Skin epidermis (tissue), 12 donors: ENCODE results near the gene PTPN23.
A peak's percentile ranks its signal among the peaks of the same experiment; 100 is the strongest.

Source experiments
- H3K27ac ChIP-seq, 21 experiments: fragments of 200-600 bp; sonication (generic) in 11 of 21; one replicate each; pipeline ENCODE4 v1.5.0; 2020; ENCODE audit warnings: mild to moderate bottlenecking in 3 of 21, inconsistent platforms in 2 of 21, moderate library complexity in 2 of 21
- H3K4me3 ChIP-seq, 7 experiments: fragments of 200-600 bp; sonication (generic) in 2 of 7; one replicate each; pipeline ENCODE4 v1.5.0; 2020; ENCODE audit warnings: inconsistent platforms in 2 of 7, mild to moderate bottlenecking in 2 of 7, moderate library complexity in 1 of 7

PTPN23 gene

DNA sequence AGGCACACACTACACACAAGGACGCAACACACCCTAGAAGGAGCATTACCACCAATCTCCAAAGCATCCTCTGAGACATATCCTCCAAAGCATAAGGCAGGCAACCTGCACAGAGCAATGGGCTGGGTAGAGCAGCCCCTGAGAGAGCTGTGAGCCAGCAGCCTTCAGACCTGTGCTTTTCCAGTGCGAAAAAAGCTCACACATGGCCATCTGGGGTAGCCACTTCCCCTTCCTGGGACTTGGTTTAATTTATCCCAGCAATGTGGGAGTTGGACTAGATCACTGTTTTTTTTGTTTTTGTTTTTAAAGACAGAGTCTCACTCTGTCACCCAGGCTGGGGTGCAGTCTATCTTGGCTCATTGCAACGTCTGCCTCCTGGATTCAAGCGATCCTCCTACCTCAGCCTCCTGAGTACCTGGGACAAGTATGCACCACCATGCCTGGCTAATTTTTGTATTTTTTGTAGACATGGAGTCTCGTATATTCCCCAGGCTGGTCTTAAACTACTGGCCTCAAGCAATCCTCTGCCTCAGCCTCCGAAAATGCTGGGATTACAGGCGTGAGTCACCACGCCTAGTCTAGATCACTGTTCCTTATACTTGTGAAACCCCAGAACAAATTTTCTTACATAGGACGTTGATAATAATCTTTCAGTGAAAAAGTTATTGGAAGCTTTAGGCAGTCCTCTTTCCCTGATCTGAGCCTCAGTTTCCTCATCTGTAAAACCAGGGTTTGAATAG, 18.9 kb downstream of the PTPN23 start:
- no peak overlapping the region for H3K27ac ChIP-seq

DNA sequence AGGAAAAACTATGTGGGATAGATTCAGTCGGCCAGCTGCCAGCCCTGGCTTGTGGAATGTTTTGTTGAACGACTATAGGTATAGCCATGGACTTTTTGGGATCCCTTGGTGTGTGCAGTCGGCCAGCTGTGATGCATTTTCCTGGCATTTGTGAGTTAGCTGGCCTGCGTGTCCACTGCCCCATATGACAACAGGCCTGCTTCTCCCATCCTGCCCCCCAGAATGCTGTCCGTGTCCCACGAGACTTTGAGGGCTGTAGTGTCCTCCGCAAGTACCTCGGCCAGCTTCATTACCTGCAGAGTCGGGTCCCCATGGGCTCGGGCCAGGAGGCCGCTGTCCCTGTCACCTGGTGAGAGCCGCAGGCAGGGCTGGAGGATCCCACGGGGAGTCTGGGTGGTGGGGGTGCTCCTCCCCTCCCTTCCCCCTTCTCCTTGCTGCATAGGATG, 23.6 kb downstream of the PTPN23 start:
- Histone ChIP-seq H3K27ac (peak overlapping the region in 12 of 21 experiments; percentile 1 to 73 (median 52)), H3K4me3 (no peak overlapping the region)

More for the DNA sequence above, 18.9 kb downstream of the PTPN23 start:
- no peak overlapping the region for H3K4me3 ChIP-seq

DNA sequence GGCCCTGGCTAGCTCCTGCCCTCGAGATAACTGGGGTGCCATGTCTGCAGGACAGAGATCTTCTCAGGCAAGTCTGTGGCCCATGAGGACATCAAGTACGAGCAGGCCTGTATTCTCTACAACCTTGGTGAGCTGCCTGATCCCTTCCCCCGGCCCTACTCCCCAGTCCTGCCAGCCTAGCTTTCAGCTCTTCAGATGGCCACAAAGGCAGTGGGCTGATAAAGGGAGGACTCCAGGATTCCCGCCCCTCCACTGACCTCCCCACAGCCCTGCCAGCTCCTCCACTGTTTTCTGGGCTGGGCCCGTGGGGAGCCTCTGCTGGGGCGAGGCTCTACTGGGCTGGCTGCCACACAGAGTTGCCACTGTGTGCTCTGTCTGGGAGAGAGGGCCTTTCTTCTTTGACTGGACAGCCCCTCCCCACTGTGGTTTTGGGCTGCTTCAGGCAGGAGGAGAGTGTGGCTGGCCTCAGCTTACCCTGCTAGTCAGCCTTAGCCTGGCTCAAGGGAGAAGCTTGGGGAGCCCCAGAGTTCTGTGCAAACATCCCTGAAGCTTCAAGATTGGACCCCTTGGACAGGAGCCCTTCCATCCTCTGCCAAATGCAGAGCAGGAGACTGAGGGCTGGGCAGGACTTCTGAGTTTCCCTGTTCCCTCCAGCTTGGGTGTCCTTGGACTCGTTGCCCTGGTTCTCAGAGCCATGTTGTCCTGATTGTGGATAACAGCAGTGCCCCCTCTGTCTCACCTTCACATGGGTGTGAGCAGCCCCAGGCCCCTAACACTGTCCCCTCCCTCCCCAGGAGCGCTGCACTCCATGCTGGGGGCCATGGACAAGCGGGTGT, 24.4 kb downstream of the PTPN23 start:
- no peak overlapping the region for H3K4me3 ChIP-seq
- peak overlapping the region in 14 of 21 experiments; percentile 1 to 73 (median 36) for H3K27ac ChIP-seq

DNA sequence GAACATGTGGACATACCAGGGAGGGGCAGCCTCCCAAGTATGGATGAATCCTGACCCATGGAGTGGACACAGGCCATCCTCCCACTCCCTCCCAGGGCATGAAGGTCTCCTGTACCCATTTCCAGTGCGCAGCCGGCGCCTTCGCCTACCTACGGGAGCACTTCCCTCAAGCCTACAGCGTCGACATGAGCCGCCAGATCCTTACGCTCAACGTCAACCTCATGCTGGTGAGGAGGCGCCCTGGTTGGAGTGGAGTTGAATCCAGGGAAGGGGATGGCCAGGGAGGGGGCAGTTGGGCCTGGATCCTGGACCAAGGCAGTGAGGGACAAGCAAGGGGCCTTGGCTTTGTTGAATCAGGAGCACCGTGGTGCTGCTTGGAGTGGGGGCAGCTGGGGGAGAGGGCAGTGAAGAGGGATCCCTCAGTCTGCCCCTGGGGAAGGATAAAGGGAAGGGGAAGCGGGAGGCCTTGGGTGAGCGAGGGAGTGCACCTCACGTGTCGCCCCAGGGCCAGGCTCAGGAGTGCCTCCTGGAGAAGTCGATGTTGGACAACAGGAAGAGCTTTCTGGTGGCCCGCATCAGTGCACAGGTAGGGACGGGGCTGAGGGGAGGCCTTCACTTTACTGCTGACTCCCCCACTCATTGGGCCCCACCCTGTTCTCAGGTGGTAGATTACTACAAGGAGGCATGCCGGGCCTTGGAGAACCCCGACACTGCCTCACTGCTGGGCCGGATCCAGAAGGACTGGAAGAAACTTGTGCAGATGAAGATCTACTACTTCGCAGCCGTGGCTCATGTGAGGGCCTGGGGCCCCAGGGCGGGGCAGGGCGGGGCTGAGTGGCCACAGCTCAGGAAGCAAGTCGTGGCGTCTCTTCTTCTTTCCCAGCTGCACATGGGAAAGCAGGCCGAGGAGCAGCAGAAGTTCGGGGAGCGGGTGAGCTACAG, 25.3 kb downstream of the PTPN23 start:
- no peak overlapping the region for H3K4me3 ChIP-seq
- peak overlapping the region in 14 of 21 experiments; percentile 8 to 73 (median 58) for H3K27ac ChIP-seq

DNA sequence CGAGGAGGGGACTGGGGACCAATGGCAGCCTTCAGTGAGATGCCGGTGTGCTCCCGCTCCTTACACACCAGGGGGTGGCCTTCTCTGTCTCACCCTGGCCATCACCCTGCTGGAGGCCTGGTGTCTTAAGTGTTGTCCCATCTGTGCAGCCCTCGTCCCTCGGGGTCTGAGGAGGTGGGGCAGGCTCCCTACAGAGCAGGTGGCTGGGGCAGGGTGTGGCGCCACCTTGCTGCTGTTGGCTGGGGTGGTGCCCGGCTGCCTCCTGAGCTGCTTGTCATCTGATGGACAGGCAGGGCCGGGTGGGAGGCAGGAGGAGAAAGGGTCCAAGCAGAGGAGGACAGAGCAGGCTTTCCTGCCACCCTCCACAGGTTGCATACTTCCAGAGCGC, 25.9 kb downstream of the PTPN23 start:
- Histone ChIP-seq H3K4me3 (no peak overlapping the region), H3K27ac (peak overlapping the region in 13 of 21 experiments; percentile 3 to 73 (median 36))

DNA sequence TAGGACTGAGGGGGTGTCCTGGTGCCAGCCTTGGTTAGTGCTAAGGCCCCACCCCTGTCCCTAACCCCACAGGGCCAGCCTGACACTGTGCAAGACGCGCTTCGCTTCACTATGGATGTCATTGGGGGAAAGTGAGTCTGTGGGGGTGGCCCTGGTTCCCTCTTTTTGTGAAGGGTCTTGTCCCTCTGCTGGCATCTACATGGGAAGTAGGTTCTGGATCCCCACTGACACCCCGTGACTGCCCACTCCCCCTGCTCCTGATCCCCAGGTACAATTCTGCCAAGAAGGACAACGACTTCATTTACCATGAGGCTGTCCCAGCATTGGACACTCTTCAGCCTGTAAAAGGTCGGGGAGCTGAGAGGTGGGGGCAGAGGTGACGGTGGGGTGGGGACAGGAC, 26.4 kb downstream of the PTPN23 start:
- peak overlapping the region in 11 of 21 experiments; percentile 3 to 73 (median 44) for H3K27ac ChIP-seq
- H3K4me3 ChIP-seq = no peak overlapping the region

DNA sequence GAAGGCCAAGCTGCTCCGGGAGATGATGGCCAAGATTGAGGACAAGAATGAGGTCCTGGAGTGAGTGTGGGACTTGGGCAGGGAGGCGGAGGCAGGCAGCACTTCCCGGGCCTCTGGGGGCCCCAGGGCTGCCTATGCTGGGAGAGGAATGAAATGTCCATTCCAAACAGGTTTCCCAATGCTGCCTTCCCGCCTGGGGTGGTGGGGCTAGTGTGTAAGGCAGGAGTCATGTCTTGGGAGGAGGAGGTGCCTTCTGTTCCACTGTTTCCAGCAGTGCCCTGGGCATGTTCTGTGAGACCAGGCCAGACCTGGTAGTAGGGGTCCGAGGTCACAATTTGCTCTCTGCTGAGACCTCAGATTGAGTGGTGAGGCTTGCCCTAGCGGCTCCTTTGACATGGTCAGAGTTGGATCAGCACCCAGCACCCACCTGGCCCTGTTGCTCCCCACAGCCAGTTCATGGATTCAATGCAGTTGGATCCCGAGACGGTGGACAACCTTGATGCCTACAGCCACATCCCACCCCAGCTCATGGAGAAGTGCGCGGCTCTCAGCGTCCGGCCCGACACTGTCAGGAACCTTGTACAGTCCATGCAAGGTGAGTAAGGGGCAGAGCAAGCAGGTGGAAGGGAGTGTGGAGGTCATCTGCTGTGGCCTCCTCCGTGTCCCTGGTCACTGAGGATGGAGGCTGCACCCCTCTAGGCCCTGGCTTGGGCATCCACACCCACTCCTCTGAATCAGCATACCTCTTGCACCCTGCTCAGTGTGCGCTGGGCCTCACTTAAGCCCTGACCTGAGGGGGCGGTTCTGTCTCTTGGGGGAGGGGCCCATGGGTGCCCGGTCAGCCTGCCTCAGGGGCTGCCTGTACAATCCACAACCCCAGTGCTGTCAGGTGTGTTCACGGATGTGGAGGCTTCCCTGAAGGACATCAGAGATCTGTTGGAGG, 27.3 kb downstream of the PTPN23 start:
- Histone ChIP-seq H3K4me3 (no peak overlapping the region), H3K27ac (no peak overlapping the region)

DNA sequence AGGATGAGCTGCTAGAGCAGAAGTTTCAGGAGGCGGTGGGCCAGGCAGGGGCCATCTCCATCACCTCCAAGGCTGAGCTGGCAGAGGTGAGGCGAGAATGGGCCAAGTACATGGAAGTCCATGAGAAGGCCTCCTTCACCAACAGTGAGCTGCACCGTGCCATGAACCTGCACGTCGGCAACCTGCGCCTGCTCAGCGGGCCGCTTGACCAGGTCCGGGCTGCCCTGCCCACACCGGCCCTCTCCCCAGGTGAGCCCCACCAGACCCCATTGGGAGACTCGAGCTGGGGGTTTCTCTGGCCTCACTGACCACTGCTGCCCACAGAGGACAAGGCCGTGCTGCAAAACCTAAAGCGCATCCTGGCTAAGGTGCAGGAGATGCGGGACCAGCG, 28.0 kb downstream of the PTPN23 start:
- H3K27ac ChIP-seq = no peak overlapping the region
- no peak overlapping the region for H3K4me3 ChIP-seq

DNA sequence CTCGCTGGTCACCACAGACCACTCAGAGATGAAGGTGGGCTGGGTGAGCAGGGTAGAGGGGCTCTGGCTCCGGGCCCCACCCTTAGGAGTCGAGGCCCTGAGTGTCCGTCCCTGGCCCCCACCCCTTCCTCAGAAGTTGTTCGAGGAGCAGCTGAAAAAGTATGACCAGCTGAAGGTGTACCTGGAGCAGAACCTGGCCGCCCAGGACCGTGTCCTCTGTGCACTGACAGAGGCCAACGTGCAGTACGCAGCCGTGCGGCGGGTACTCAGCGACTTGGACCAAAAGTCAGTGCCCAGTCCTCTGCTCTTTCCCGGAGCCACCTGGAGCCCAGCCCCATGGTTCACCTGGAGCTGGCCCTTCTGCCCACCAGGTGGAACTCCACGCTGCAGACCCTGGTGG, 28.5 kb downstream of the PTPN23 start:
- Histone ChIP-seq H3K27ac (no peak overlapping the region), H3K4me3 (no peak overlapping the region)

DNA sequence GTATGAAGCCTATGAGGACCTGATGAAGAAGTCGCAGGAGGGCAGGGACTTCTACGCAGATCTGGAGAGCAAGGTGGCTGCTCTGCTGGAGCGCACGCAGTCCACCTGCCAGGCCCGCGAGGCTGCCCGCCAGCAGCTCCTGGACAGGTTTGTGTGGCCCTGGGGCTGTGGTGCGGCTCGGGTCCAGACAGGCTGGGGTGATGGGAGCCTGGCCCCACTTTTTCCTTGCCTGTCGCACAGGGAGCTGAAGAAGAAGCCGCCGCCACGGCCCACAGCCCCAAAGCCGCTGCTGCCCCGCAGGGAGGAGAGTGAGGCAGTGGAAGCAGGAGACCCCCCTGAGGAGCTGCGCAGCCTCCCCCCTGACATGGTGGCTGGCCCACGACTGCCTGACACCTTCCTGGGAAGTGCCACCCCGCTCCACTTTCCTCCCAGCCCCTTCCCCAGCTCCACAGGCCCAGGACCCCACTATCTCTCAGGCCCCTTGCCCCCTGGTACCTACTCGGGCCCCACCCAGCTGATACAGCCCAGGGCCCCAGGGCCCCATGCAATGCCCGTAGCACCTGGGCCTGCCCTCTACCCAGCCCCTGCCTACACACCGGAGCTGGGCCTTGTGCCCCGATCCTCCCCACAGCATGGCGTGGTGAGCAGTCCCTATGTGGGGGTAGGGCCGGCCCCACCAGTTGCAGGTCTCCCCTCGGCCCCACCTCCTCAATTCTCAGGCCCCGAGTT, 29.0 kb downstream of the PTPN23 start:
- Histone ChIP-seq H3K4me3 (no peak overlapping the region), H3K27ac (peak overlapping the region in 1 of 21 experiments; percentile 16)

DNA sequence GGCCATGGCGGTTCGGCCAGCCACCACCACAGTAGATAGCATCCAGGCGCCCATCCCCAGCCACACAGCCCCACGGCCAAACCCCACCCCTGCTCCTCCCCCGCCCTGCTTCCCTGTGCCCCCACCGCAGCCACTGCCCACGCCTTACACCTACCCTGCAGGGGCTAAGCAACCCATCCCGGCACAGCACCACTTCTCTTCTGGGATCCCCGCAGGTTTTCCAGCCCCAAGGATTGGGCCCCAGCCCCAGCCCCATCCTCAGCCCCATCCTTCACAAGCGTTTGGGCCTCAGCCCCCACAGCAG, 29.5 kb downstream of the PTPN23 start:
- no peak overlapping the region for H3K4me3 ChIP-seq
- H3K27ac ChIP-seq = peak overlapping the region in 1 of 21 experiments; percentile 16

DNA sequence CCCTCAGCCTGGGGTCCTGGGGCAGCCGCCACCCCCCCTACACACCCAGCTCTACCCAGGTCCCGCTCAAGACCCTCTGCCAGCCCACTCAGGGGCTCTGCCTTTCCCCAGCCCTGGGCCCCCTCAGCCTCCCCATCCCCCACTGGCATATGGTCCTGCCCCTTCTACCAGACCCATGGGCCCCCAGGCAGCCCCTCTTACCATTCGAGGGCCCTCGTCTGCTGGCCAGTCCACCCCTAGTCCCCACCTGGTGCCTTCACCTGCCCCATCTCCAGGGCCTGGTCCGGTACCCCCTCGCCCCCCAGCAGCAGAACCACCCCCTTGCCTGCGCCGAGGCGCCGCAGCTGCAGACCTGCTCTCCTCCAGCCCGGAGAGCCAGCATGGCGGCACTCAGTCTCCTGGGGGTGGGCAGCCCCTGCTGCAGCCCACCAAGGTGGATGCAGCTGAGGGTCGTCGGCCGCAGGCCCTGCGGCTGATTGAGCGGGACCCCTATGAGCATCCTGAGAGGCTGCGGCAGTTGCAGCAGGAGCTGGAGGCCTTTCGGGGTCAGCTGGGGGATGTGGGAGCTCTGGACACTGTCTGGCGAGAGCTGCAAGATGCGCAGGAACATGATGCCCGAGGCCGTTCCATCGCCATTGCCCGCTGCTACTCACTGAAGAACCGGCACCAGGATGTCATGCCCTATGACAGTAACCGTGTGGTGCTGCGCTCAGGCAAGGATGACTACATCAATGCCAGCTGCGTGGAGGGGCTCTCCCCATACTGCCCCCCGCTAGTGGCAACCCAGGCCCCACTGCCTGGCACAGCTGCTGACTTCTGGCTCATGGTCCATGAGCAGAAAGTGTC, 30.2 kb downstream of the PTPN23 start:
- Histone ChIP-seq H3K4me3 (no peak overlapping the region), H3K27ac (no peak overlapping the region)

DNA sequence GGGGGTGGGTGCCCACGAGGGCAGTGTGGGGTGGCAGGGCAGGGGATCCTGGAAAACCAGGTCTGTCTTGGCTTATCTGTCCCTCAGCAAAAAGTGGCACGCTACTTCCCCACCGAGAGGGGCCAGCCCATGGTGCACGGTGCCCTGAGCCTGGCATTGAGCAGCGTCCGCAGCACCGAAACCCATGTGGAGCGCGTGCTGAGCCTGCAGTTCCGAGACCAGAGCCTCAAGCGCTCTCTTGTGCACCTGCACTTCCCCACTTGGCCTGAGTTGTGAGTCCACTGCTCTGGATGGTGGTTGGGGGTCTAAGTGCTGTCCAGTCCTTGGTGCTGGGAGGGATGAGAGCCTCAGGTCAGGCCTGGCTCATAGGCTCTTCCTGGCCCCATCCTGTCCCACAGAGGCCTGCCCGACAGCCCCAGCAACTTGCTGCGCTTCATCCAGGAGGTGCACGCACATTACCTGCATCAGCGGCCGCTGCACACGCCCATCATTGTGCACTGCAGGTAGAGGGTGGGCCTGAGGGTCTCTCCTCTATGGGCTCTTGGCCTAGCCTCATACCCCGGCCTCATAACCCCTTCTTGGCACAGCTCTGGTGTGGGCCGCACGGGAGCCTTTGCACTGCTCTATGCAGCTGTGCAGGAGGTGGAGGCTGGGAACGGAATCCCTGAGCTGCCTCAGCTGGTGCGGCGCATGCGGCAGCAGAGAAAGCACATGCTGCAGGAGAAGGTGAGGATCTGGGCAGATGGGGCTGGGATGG, 31.1 kb downstream of the PTPN23 start:
- Histone ChIP-seq H3K4me3 (no peak overlapping the region), H3K27ac (no peak overlapping the region)

DNA sequence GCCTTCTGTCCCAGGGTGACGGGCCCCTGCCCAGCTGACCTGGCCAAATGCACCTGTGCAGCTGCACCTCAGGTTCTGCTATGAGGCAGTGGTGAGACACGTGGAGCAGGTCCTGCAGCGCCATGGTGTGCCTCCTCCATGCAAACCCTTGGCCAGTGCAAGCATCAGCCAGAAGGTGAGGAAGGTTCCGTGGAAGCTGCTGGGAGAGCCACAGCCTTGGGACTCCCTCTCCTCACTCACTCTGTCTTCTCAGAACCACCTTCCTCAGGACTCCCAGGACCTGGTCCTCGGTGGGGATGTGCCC, 31.6 kb downstream of the PTPN23 start:
- Histone ChIP-seq H3K27ac (no peak overlapping the region), H3K4me3 (no peak overlapping the region)

DNA sequence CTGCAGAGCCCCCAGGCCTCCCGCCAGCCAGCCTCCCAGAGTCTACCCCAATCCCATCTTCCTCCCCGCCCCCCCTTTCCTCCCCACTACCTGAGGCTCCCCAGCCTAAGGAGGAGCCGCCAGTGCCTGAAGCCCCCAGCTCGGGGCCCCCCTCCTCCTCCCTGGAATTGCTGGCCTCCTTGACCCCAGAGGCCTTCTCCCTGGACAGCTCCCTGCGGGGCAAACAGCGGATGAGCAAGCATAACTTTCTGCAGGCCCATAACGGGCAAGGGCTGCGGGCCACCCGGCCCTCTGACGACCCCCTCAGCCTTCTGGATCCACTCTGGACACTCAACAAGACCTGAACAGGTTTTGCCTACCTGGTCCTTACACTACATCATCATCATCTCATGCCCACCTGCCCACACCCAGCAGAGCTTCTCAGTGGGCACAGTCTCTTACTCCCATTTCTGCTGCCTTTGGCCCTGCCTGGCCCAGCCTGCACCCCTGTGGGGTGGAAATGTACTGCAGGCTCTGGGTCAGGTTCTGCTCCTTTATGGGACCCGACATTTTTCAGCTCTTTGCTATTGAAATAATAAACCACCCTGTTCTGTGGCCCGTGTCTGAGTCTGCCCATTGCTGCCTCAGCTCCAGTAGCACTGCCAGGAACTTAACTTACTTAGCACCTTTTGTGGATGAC, 32.2 kb downstream of the PTPN23 start:
- no peak overlapping the region for H3K4me3 ChIP-seq
- H3K27ac ChIP-seq = no peak overlapping the region

DNA sequence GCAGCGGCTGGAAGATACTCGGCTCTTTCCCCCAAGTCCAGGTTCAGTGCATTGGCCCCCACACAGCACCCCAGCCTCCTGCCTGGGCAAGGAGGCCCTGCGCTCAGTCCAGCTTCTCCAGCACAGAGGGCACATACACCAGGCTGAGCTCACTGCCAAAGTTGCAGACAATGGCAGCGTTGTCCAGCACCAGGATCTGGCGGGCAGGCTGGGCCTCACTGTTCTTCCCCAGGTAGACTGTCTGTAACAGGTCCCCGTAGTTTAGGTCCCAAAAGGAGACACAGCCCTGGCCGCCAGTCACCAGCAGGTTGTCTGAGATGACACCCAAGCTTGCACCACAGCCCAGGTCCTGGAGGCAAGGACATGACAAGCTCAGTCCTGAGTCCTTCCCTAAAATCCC, 32.9 kb downstream of the PTPN23 start:
- no peak overlapping the region for H3K4me3 ChIP-seq

More for the DNA sequence above, 32.9 kb downstream of the PTPN23 start:
- no peak overlapping the region for H3K27ac ChIP-seq
